OCI-M1 (cell line): Measurements from ENCODE around the gene KIF3B.
"Not testable (repeated sequence)": the region's sequence is repeated elsewhere in the genome, so short reads cannot be mapped to it uniquely, and the experiment has no call there.

Experiments
- DNase-seq: peaks from one replicate; lab custom pipeline; 2025; lab: John Stamatoyannopoulos, UW

The KIF3B gene

GRCh38 chr20:32296412-32296811 lies 19.0 kb downstream of the KIF3B start:
- no peak for DNase-seq

GRCh38 chr20:32296819-32297420 lies 19.5 kb downstream of the KIF3B start:
- no peak for DNase-seq

GRCh38 chr20:32297439-32297838 lies 20.0 kb downstream of the KIF3B start:
- DNase-seq = no peak

GRCh38 chr20:32300647-32301046 lies 23.2 kb downstream of the KIF3B start:
- no peak for DNase-seq

- DNase-seq = no peak
Measured at GRCh38 chr20:32301719-32302506, 24.5 kb downstream of the KIF3B start.

- no peak for DNase-seq
Measured at GRCh38 chr20:32302507-32302872, 25.0 kb downstream of the KIF3B start.

- DNase-seq = no peak
Measured at GRCh38 chr20:32304131-32304746, 26.8 kb downstream of the KIF3B start.

GRCh38 chr20:32312718-32313424 lies 35.4 kb downstream of the KIF3B start:
- DNase-seq = no peak

- no peak for DNase-seq
Measured at GRCh38 chr20:32314768-32315167, 37.3 kb downstream of the KIF3B start.

- DNase-seq = no peak
Measured at GRCh38 chr20:32315399-32315798, 37.9 kb downstream of the KIF3B start.

- no peak for DNase-seq
Measured at GRCh38 chr20:32315891-32316290, 38.4 kb downstream of the KIF3B start.

GRCh38 chr20:32316667-32317066 lies 39.2 kb downstream of the KIF3B start:
- DNase-seq = no peak

GRCh38 chr20:32319100-32319499 lies 41.6 kb downstream of the KIF3B start:
- DNase-seq = no peak

GRCh38 chr20:32320305-32320704 lies 42.9 kb downstream of the KIF3B start:
- DNase-seq = no peak

GRCh38 chr20:32321390-32321789 lies 43.9 kb downstream of the KIF3B start:
- no peak for DNase-seq

GRCh38 chr20:32322260-32322659 lies 44.8 kb downstream of the KIF3B start:
- not testable (repeated sequence) for DNase-seq

GRCh38 chr20:32323761-32324160 lies 46.3 kb downstream of the KIF3B start:
- not testable (repeated sequence) for DNase-seq

GRCh38 chr20:32325706-32326503 lies 48.5 kb downstream of the KIF3B start:
- peak; percentile 38 for DNase-seq

- no peak for DNase-seq
Measured at GRCh38 chr20:32326504-32326845, 49.0 kb downstream of the KIF3B start.

GRCh38 chr20:32327087-32327681 lies 49.7 kb downstream of the KIF3B start:
- DNase-seq = no peak

- no peak for DNase-seq
Measured at GRCh38 chr20:32329817-32330554, 52.5 kb downstream of the KIF3B start.
